Immature natural killer cell (primary cell): Measurements from ENCODE around the gene MEF2D. TPM values are rescaled to one million over a fixed set of nuclear protein-coding genes. Genes with fewer than 3 reads are reported as not detected.

Experiments used
- polyA plus RNA-seq, 3 donors: library from polyadenylated mRNA; unstranded; fragments of 300-500 nt; fragmentation: Illumina TruSeq; gene quantifications; one replicate each; pipeline ENCODE4 v1.2.3, GENCODE V29; 2021

MEF2D gene
- polyA plus RNA-seq, 3 donors from 2014 or later, result 5.0 to 22.8 (median 6.0) TPM

Other genes with a start within 250 kb of the MEF2D start
- 10 to 100 TPM in 1 of 3 donors, 1 to 10 TPM in 2; 3.8 to 29.4 (median 8.5) TPM for gene SMG5, start 217.9 kb downstream of the MEF2D start, polyA plus RNA-seq
- gene TMEM79, start 216.4 kb downstream of the MEF2D start, polyA plus RNA-seq, result 1 to 10 TPM; 2.0 to 6.5 (median 2.7) TPM
- gene GLMP, start 205.1 kb downstream of the MEF2D start, polyA plus RNA-seq, result 10 to 100 TPM; 22.6 to 27.2 (median 26.3) TPM
- gene VHLL, start 201.5 kb downstream of the MEF2D start, polyA plus RNA-seq, result not detected
- 100 to 1,000 TPM; 174 to 225 (median 177) TPM for gene CCT3, start 162.5 kb downstream of the MEF2D start, polyA plus RNA-seq
- gene TSACC, start 162.2 kb downstream of the MEF2D start, polyA plus RNA-seq, result under 1 TPM in 1 of 3 donors, not detected in 2; 0.62 TPM
- not detected for gene RHBG, start 131.6 kb downstream of the MEF2D start, polyA plus RNA-seq
- gene IQGAP3, start 71.8 kb upstream of the MEF2D start, polyA plus RNA-seq, result not detected
- gene TTC24, start 78.9 kb upstream of the MEF2D start, polyA plus RNA-seq, result 1 to 10 TPM in 1 of 3 donors, under 1 TPM in 2; 0.40 to 1.1 (median 0.72) TPM
- gene NAXE, start 91.0 kb upstream of the MEF2D start, polyA plus RNA-seq, result 100 to 1,000 TPM; 141 to 239 (median 202) TPM
- 10 to 100 TPM in 2 of 3 donors, 1 to 10 TPM in 1; 7.7 to 42.2 (median 15.9) TPM for gene GPATCH4, start 100.7 kb upstream of the MEF2D start, polyA plus RNA-seq
- gene HAPLN2, start 118.6 kb upstream of the MEF2D start, polyA plus RNA-seq, result not detected
- under 1 TPM in 1 of 3 donors, not detected in 2; 0.35 TPM for gene BCAN, start 141.3 kb upstream of the MEF2D start, polyA plus RNA-seq
- not detected for gene NES, start 176.6 kb upstream of the MEF2D start, polyA plus RNA-seq
- gene CRABP2, start 204.8 kb upstream of the MEF2D start, polyA plus RNA-seq, result not detected
- gene METTL25B, start 227.7 kb upstream of the MEF2D start, polyA plus RNA-seq, result 1 to 10 TPM; 4.1 to 6.3 (median 4.4) TPM
- gene ISG20L2, start 228.0 kb upstream of the MEF2D start, polyA plus RNA-seq, result 10 to 100 TPM in 2 of 3 donors, 1 to 10 TPM in 1; 9.3 to 34.1 (median 15.8) TPM
- 100 to 1,000 TPM in 1 of 3 donors, 10 to 100 TPM in 2; 75.4 to 126 (median 88.2) TPM for gene MRPL24, start 240.3 kb upstream of the MEF2D start, polyA plus RNA-seq